GM18861 (cell line): ENCODE measurements around the gene APMAP.

ENCODE experiments used
- ATAC-seq: cut with Tn5 transposase; IDR thresholded peaks from one replicate; pipeline ENCODE4 v1.9.1; 2021; ENCODE audit not compliant: unreplicated experiment

Gene APMAP

DNA sequence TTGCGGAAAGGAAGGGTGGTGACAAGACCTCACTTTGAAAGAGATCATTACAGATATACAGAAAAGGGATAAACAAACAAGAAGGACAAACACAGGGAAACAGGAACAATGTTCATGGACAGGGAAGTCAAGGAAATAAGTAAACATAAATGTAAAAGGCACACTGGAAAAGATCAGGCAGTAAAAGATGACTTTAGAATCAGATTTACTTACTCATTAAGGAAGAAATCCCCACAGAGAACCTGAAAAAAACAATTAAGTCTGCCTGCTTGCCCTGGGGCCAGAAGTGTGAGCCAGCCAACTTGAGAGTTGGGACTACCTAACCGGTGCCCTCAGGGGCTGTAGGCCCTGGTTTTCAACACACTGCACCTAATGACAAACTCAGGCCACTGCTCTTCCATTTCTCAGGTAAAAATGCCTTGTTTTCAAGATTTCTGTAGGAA is 1.7 kb downstream of the APMAP start:
- no peak for ATAC-seq

DNA sequence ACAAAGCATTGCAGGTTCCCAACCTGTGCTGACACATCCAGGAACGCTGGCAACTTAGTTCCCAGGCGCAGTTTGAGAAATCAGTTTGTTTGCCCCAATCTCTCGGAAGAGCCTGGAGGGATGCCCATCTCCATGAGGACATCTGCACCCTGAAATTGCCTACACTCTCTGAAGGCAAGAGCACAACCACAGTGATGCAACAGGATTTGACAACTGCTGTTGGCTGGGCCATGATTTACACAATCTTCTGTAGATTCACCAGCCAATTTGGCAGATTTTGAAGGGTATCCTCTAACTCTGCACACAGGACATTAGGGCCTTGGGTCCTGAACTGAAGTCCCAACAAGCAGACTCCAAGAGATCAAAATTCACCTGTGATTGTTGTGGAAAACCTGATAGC is 3.4 kb downstream of the APMAP start:
- ATAC-seq: no peak

DNA sequence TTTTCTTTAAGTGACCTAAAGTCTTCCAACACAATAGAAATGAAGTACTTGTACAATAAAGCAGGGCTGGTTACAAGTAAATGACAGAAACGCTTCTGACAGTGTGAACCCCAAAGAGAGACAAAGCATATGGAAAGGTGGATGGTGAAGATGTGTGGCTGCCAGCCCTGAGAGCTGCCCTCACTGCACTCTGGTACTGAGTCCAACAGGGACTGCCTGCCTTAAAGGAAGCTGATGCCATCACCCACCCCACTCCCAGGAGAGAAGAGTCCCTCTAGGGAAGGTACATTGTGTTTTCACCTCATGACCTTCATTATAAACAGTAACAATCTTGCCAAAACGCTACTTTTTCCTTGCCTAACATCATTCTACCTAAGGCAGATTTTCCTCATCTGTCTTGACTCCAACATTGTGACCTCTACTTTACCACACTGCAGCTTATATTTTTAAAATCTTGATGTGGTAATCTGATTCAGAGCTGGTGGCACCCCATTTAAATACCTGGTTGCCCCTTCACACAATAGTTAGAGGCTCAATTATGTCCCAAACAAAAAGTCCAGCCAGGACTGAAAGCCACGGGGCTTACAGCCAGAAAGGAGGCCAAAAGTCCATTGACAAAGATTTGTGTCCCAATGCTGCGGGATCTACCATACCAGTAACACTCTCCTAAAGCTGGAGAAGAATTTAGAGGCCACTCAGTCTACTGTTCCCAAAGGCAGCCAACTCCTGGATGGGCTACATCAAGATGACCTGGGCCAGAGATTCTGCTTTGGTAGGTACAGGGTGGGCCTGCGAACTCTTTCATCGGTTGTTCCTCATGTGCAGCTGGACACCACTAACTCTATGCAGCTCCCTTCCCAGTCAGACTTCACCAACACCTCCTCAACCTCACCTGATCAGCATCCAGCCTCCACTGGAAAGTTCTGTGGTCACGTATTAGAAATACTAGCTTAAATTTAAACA is 4.4 kb downstream of the APMAP start:
- no peak for ATAC-seq

DNA sequence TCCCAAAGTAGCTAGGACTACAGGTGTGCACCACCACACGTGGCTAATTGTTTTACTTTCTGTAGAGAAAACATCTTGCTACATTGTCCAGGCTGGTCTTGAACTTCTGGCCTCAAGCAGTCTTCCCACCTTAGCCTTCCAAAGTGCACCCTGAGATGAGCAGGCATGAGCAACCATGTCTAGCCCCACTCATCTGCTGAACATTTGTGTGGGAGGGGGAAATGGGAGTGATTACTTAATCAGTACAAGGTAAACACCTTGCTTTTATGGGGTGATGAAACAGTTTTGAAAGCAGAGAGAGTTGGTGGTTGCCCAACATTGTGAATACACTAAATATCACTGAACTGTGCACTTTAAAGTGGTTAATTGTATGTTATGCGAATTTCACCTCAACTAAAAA is 5.3 kb downstream of the APMAP start:
- no peak for ATAC-seq

DNA sequence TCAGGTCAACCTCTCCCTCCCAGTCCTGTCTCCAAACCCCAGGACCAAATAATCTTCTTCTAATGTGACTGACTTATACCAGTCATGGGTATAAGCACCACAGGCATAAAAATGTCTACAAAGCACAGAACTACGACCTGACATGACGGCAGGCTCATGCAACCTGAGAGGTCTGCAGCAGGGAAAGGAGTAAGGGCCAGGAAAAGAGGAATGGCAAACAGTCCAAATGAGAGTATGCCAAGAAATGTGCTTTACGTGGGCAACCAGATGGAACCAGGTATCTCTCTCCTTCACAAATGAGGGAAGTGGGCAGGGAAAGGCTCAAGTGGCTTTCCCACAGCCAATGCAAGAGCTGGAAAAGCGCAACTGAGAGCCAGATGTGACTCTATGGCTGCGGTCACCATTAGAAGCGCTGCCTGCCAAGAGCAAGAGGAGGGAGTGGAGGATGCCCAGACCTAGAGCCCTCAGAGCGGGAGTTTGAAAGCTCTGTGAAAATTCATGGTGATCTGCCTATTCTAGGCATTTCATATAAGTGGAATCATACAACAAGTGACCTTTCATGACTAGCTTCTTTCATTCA is 6.0 kb downstream of the APMAP start:
- ATAC-seq: no peak

DNA sequence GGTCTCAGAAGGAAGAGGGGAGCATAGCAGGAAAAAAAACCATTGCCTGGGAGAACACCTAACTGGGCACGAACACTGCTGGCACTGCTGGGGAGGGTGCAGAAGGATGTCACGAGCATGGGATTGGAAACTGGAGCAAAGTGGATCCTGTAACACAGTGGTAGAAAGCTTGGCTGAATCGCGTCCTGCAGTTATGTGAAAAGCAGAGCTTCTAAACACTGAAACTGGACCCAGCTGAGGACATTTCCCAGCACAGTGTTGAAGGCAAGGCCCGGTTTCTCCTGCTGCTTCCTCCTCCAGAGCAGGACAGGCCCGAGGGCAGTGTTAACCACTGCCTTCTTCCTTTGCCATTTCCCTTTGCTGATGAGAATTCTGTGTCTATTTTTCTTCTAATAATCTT is 6.7 kb downstream of the APMAP start:
- ATAC-seq: no peak

DNA sequence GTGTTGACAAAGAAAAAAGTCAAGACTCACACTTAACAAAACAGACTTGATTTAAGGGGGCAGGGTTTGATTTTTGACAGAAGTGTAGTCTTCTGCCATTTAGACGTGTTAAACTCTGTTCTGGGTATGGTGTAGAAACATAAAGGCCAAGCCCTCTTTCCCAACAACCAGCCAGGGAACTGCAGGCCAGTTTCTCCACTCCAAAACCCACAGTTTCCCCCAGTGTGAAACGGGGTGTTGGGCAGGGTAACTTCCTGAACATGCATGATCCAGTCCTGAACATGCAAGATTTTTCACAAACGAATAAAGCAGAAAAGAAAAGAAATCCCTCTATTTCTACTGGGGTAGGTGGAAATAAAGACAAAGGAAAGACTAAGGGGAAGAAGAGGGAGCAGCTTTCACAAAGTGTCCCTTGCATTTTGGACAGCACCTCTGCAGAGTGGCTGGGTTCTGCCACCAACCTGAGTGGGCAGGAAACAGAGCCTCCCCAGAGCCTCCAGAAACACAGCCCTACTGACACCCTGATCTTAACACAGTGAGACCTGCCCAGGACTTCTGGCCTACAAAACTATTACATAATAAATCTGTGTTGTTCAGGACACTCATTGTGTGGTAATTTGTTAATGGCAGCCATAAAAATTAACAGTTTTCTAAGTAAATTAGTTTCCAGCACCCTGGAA is 7.5 kb downstream of the APMAP start:
- ATAC-seq: no peak

DNA sequence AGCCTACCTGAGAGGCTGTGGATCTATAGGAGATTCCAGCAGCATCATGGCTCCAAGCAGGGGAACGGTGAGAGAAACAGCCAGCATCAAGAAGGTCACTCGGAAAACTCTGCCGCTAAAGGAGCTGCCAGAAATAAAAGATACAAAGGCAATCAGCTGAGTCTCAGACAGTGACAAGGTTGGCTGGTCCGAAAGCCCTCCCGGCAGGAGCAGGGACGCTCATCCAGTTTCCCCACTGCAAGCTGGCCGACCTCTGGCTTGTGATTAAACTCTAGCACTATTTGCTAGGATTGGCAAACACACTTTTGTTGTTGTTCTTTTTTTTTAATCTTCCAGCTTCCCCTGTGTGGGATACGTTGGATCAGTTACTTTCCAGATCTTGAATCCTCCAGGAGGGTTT is 8.7 kb downstream of the APMAP start:
- ATAC-seq: no peak

DNA sequence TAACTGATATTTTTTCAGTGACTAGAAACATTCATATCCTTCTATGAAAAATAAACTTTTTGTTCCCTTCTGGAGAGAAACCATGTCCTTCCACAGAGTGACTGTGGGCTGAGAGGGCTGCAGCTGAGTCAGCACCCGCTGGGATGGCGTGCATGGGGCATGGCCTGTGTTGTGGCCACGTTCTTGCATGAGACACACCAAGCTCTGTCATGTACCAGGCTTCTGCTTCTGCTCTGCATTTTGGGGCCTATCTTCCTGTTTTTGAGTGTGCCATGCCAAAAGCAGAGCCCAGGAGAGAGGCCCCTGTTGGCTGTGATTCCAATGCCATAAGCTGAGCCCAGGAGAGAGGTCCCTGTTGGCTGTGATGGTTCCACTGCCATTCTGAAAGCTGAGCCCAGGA is 10.8 kb downstream of the APMAP start:
- no peak for ATAC-seq

DNA sequence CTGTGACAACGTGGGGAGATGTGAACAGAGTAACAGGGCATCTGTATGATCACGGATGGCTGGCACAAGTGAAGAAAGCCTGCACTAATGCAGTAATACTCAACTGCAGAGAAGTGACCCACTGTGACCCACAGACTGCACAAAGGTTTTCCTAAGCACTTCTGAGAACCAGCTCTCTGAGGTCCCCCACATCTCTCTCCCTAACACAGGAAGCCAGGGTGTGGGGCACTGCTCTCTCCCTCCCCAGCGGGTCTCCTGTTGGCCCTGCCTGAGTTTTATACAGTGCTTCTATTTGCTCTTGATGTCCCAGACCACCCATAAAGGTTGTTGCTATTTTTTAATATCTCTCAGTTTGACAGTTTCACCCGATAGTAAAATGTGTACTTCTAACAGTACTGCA is 11.3 kb downstream of the APMAP start:
- ATAC-seq: no peak

DNA sequence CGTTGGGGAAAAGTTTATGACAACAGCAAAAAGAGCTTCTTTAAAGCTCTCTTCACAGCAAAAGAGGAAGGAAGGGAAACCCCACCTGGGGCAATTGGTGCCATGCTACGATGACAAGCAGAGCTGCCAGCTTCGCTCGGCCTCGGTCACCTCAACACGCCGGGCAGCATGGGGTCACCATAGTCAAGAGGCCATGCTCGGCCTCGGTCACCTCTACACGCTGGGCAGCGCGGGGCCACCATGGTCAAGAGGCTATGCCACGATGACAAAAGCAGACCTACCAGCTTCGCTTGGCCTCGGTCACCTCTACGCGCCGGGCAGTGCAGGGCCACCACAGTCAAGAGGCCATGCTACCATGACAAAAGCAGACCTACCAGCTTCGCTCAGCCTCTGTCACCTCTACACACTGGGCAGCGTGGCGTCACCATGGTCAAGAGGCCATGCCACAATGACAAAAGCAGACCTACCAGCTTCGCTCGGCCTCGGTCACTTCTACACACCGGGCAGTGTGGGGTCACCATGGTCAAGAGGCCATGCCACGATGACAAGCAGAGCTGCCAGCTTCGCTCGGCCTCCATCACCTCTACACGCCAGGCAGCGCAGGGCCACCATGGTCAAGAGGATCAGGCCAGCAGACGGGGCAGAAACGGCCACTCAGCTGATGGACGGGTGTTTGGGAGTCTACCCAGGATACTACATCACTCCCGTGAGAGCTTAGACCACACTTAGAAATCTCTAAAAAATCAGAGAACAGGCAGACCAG is 12.1 kb downstream of the APMAP start:
- ATAC-seq: no peak

DNA sequence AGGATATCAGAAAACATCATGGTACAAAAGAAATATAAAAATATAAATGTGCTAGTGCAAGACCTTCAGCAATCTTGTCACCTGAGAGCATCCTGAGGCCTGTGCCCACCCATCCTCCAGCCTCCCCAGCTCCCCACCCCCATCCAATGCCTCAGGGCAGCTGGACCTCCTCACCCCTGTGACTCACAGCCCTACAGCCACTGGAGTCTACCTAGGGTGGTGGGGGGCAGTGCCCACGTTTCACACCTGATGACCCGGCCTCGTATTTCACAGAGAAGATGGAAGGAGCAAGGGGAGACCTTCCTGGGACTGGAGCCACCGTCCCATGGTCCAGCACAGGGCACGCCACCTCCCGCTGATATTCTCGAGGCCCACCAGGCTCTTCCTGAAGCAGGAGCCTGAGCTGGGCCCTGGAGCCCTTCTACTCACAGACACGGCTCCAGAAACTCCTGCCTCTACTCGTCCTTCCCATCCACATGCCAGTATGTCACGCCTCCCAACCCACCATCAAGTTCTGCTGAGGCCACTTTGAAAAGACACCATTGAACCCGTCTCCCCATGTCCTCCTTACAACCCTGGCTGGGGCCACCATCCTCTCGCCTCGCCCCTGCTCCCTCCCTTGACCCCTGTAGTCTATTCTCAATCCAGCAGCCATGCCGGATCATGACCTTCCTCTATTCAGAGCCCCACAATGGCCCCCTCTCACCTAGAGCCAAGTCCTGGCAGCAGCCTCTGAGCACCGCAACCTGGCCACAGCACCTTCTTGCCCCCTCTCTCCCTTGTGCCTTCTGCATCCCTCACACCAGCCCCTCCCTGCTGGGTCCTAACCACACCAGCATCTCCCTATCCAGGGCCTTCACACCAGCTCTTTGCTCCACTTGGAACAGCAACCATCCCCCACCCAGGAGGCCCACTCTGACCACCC is 13.3 kb downstream of the APMAP start:
- ATAC-seq: no peak

DNA sequence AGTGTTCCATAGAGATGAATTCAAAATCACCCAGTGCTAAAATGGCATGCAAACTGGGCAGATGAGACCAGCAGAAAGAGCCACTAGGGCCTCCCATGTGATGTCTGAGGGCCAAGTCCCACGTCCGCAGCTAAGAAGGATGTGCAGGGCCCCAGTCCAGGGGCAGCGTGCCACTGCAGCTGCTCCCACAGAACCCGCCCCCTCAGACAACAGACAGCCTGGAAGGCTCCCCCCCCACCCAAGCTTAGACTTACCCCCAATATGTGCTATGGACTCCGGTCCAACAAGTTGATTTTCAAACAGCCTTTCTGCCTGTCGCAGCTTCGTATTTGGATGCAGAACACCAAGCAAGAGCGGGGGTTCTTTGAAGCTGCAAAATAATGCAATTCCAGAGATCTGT is 14.0 kb downstream of the APMAP start:
- ATAC-seq: no peak

DNA sequence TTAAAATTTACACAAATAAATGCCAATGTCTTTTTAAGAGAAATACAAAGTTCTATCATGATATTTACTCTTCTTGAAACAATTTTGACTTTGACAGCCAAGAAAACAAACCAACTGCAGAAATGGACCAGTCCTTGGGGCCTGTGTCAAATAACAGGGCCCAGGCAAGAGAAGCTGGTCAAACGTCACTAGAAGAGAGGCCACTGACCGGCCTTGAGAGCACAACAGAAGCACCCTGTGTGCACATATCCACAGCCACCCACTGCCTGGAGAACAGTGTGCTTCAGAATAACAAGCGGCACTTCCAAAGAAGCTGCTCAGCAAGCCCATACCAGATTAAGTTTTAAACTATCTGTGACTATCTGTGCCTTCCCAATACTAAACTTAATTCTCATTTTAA is 14.8 kb downstream of the APMAP start:
- no peak for ATAC-seq

DNA sequence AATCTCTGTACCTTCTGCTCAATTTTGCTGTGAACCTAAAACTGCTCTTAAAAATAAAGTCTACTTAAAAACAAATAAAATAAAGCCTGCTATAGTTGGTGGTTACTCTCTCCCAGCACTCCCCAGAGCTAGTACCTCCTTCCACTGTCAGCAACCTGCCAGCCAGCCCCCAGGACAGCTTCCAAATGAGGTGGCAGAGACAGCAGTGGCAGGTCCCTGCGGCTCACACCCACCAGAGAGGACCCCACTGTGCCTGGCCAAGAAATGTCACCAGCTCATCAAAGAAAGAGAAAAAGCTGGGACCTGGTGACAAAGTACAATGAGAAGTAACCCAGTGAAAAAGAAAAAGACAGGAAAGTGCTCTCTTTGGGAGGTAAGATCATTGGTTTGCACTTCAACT is 15.2 kb downstream of the APMAP start:
- no peak for ATAC-seq

DNA sequence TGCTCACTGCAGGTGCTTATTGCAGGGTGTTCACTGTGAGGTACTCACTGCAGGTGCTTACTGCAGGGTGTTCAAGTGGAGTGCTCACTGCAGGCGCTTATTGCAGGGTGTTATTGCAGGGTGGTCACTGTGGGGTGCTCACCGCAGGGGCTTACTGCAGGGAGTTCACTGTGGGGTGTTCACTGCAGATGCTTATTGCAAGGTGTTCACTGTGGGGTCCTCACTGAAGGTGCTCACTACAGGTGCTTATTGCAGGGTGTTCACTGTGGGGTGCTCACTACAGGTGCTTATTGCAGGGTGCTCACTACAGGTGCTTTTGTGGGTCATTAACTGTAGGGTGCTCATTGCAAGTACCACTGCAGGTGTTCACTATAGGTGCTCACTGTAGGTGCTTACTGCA is 20.2 kb downstream of the APMAP start:
- ATAC-seq: no peak

DNA sequence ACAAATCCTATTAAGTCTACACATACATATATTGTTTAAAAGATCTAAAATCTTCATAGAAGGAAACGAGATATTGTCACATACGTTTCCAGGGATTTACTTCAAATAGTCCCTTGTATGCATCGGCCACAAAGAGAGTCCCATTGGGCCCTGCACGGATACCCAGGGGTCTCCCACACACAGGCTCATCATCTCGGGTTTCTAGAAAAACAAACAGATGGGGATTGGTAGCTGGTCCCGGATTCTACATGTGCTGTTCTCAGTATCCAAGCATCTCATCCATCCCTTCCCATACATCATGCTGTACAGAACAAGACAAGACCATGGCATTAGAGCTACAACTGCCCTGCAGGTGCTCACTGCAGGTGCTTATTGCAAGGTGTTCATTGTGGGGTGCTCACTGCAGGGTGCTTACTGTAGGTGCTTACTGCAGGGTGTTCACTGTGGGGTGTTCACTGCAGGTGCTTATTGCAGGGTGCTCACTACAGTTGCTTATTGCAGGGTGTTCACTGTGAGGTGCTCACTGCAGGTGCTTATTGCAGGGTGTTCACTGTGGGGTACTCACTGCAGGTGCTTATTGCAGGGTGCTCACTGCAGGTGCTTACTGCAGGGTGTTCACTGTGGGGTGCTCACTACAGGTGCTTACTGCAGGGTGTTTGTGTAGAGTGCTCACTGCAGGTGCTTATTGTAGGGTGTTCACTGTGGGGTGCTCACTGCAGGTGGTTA is 21.0 kb downstream of the APMAP start:
- no peak for ATAC-seq

DNA sequence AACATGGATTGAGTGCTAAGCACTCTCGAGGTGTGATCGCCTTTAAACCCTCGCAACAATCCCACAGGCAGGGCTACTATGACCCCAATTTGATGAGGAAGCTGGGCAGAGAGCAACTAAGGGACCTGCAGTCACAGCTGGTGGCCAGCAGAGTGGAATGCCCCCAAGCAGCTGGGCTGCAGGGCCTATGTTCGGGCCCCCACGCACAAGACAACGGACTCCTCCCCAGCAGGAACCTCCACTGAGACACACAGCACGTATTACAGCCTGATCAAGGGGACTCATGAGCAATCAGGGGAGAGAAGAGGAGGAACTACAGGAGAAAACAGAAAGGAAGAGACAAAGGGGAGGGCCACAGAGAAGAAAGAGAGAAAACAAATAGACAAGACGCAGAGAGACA is 21.8 kb downstream of the APMAP start:
- no peak for ATAC-seq

DNA sequence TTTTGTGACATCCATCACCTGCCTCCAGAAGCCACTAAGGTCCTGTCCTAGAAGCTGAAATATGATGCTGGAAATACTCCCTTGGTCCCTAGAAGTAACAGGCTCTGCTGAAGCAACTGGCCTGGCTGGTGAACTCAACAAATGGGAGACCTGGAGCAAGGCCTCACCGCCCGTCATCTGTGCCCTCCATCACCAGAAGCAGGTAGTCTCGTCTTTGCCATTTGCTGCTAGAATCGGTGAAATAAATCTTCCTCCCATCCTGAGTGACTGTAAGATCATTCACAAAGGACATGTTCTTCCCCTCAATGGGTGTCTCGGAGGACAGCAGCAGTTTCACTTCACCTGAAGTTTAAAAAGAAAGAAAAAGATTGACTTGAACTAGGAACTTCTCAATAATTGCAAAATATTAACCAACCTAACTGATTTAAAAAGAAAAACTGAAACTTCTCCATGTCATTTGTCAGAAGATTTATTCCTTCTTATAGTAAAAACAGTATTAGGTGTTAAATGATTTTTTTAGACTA is 22.5 kb downstream of the APMAP start:
- no peak for ATAC-seq
